ENCODE results near the gene KLHL18. TPM values are rescaled to one million over a fixed set of nuclear protein-coding genes. Genes with fewer than 3 reads are reported as not detected.

KLHL18 gene
- total RNA-seq: 29.1 and 32.8 TPM in 2 replicates

DNA sequence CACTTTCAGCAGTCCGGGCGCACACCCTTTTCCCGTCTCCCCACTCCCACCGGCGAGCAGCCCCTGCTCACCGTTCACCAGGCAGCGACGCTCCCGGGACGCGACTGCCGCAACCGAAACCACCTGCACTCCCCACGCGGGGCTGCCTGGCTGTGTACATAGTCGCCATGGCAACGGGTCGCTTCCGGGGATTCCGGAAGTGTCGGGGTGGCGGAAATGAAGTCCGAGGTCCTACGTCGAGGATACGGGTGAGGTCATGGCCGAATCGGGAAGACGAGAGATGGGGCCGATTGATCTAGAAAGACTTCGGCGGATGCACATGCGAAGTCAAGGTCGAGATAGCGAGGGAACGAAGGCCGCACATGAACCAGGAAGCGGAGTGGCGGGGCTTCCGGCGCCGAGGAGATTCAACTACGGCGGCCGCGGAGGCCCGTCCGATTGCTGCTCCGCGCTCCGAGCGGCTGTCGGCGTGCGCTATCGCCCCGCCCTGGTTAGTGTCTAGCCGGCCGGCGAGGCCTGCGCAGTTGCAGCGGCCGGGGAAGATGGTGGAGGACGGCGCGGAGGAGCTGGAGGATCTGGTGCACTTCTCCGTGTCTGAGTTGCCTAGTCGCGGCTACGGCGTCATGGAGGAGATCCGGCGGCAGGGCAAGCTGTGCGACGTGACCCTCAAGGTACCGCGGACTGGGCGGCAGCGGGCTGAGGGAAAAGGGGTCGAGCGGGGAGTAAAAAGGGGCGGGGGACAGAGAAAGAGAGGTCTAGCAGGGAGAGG is at the start of gene KLHL18, which contains the start of gene KIF9:
Gene KLHL18 (plus strand): TSS at position 521 of the 769 bp plus-strand sequence. CDS start 22 bp downstream, at position 543.
Gene KIF9 (minus strand): TSS at position 376 of the 769 bp plus-strand sequence. CDS start 5,425 bp downstream, outside the sequence.

DNA sequence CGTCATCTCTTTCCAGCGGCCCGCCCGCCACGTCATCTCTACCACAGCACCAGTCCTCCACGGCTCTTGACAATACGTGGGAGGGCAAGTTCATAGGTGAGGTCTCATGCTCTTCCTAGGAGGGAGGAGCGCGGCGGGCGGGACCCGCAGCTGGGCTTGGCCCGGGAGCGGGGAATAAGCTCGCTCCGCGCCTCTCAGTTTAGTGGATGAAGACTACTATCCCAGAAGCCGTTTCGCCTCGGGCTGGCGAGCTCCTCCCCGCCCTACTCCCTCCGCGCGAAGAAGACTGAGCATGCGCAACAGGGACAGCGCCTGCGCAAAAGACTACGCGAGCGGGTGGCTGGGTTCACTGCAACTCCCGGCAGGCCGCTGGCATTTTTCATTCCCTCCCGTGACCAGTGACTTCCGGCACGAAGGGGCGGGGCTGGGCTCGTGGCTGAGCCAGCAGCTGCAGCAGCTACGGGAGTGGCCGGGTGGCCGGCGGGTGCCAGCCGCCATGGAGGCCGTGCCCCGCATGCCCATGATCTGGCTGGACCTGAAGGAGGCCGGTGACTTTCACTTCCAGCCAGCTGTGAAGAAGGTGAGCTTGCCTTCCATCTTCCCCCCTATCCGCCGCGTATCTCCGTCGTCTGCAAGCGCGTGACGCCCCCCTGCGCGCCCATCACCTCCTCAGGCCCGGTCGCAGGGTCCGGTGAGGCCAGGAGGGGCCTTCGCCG is 98.0 kb downstream of the KLHL18 start, which contains the start of gene PTPN23:
Gene PTPN23 (plus strand): TSS at position 421 of the 716 bp plus-strand sequence. CDS start 76 bp downstream, at position 497.

Other genes starting within 250 kb of the KLHL18 start
- gene SETD2, start 118.8 kb upstream of the KLHL18 start, total RNA-seq: 24.5 and 44.2 TPM in 2 replicates
- gene KIF9, start 145 bp upstream of the KLHL18 start, total RNA-seq: 3.8 and 15.0 TPM in 2 replicates
- gene PTPN23, start 98.1 kb downstream of the KLHL18 start, total RNA-seq: 13.8 and 20.9 TPM in 2 replicates
- 54.5 and 61.7 TPM in 2 replicates for gene SCAP, start 193.0 kb downstream of the KLHL18 start, total RNA-seq
- gene ELP6, start 230.8 kb downstream of the KLHL18 start, total RNA-seq: 36.0 and 39.3 TPM in 2 replicates

All from endothelial cell of coronary artery (primary cell).